ENCODE data around the gene TGFA.

The TGFA gene

GRCh38 chr2:70523996-70524965 lies 29.3 kb downstream of the TGFA start:
- DNase-seq: peak; percentile 64

- no peak for DNase-seq
Measured at GRCh38 chr2:70523672-70523995, 30.0 kb downstream of the TGFA start.

DNA sequence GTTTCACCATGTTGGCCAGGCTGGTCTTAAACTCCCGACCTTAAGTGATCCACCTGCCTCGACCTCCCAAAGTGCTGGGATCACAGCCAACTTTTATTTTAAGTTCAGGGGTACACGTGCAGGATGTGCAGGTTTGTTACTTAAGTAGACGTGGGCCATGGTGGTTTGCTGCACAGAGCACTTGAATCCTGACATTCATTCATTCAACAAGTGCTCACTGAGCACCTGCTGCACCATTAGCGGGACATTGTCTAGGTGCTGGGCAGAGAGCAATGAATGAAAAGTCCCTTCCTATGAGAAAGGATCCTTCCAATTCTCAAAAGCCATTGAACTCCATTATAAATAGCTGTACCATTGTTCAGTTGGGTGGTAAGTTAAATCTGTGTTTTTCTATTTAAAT lies 31.0 kb downstream of the TGFA start:
- DNase-seq: no peak

GRCh38 chr2:70520825-70521224 lies 32.8 kb downstream of the TGFA start:
- no peak for DNase-seq

DNA sequence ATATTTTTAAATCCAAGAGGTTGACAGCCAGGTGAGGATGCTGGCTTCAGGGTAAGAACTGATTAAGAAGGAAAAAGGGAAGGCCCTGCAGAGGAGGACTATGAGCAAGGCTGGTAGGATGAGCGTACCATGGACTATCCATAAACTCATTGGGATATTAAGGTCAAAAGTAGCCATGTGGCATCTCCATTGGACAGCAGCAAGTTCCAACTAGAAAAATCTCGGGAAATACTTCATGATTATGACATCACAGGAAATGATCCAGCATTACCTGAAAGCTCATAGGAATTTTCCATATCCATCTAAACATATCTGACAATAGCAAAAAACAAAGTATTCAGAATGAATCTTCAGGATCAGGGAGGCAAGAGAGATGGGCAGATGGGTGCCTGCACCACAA lies 34.2 kb downstream of the TGFA start:
- no peak for DNase-seq

DNA sequence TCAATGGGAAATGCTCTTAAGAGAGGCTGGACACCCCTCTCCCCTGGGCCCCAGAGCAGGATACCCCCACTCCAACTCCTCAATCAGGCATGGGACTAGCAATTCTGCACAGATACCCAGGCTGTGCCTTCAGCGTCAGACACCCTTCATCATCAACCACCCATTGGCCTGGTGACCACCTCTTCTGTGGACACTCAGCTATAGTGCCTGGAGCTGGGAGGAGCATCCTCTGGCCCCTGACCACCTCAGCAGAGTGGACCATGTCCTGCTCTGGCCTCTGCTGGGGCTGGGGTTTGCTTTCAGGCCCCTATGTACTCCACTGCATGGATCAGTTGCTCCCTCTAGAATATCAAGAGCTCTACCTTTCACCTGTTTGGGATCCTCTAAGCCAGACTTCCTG lies 35.1 kb downstream of the TGFA start:
- DNase-seq: no peak

DNA sequence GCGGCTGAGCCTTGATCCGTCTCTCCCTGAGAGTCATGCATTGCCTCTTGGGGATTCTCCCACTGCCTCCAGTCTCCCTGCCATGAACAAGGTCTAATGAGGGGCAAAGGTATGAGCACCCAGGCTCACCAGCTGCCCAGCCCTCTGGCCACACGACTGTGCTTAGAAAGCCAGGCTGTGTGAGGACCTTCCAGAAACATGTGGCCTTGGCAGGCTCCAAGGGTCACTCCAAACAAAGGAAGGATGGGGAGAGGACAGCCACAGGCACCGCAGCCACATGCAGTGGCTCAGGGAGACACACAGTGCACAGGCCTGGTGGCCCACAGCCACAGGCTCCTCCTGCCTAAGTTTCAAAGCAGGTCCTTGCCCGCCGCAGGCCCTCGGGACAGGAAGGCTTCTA lies 35.8 kb downstream of the TGFA start:
- DNase-seq: no peak

- peak; percentile 95 for DNase-seq
Measured at GRCh38 chr2:70516596-70516995, 37.0 kb downstream of the TGFA start.

GRCh38 chr2:70515938-70516337 lies 37.7 kb downstream of the TGFA start:
- DNase-seq: peak; percentile 93

DNA sequence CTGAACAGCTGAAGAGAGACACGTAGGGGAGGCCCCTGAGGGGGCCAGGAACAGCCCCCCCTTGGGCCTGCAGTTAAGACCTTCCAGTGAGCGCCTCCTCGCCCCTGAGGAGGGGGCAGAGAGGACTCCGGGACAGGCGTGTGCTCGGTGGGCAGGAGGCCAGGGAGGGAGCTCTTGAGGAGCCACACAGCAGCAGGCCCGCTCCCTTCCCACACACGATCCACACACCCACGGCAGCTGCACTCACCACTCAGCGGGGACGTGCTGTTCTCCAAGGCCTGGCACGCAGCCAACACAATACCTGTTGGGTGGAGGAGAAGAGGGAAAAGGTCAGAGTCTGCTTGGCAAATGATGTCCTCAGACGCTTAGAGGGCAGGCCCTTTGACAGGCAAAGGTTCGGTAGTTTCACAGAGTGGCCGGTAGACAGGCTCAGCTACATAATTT lies 39.0 kb downstream of the TGFA start:
- no peak for DNase-seq

GRCh38 chr2:70513738-70514137 lies 39.9 kb downstream of the TGFA start:
- no peak for DNase-seq

DNA sequence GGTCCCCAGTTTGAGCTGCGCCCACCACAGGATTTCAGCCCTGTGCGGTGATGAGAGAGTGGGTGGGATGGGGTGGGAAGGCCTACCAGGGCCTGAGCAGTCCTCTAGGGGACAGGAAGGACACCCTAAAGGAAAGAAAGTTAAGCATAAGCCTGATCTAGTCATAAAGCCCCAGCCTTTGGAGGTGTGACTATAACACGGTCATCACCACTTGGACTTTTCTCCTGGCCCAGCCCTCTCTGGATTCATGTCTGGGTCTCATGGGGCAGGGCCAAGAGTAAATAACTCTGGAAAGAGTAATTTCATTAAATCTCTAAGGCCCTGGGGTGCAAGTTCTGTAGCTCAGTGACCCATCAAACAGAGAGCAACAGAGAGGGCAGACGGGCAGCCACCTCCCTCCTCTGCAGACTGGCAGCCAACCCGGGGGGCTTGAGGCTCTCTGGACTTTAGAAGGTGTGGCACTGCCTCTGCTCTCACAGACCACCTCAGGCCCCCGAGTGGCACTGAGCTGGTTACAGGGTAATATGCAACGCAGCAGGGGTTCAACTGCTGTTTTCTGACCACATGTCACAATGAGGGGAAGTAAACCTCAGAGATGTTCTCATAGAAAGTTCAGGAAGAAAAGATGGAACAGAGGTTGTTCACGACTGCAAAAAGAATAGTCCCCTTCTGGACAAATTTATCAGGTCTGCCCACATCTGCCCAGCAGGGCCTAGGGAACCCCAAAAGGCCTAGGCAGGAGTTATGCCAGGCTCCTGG lies 41.5 kb downstream of the TGFA start:
- DNase-seq: no peak

DNA sequence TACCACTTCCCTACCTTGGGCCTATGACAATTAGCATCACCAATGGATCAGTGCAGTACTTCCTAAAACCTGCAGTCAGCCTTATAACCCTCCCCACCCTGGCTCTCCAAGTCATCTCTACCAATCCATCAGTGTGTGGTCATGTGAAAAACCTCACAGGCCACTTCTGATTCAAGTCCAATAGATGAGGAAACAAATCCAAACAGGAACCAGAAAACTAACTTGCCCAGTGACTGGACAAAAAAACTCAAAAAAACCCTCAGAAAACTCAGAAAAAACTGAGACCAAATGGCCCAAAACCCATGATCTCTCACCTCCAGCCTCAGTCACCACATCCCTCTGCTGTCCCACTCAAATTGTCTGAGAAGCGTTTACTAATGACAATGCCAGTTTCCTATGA lies 43.3 kb downstream of the TGFA start:
- peak; percentile 86 for DNase-seq

GRCh38 chr2:70509565-70509964 lies 44.1 kb downstream of the TGFA start:
- peak; percentile 67 for DNase-seq

DNA sequence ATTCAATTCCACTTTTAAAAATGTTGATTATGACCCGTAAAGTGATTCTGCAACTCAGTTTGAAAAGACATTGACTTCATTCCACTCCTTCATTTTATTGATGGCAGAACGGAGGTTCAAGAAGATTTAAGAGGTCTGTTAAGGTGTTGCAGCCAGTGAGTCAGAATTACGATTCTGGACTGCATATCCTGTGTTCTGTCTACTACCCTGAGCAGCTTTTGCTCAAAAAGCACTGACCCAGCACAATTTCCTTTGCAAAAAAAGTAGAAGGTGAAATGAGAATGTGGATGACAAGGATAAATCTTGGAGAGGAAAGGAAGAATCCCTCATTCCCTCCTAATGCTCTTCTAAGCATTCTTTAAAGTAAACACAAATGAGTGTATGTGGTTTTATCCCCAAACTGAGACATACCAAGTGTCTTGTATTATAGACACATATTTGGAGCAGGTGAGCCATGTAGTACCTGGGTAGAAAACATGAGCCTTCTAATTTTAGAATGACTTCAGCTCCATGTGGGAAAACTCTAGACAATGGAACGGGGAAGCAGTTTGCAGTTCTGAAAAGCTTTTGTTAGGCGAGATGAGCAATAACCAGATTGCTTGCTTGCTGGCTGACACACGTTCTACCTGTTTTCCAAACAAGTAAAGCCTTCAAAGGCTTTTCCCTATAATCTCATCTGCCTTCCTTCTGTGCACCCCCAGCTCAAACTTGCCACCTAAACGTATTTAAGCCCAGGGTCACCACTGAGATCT lies 44.7 kb downstream of the TGFA start:
- no peak for DNase-seq

DNA sequence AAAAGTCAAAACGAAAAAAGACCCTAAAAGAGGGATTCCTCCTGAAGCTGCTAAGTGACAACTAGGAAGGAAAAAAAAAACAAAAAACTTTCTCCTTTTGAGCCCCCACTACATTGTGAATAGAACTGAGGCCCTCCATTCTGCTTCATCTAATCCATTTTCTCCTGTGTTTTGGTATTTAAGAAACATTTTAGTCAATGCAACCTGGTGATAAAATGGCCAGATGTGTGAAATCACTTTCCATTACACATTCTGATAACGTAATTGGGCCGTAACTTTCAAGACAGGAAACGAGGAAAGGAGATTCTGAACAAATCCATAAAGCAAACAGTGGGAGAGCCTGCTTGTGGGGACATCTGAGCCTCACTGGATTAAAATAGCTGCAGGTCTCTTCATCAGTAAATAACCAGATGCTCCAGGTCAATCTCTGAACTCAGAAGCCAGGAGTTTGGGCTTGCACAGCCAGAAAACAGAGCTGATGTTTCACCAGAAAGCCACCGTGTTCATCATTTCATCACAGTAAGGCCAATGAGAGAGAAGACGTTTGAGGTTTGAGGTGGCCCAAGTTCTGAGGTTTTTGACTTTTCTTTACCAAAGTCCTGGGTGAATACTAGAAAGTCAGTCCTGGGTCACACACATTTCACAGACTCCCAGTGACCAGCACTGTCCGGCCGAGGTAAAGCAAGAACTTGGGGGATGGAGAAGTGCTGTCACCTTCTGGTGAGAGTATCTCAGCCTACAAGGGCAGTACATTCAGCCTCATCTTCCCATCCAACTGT lies 47.8 kb downstream of the TGFA start:
- no peak for DNase-seq

GRCh38 chr2:70504750-70505149 lies 48.9 kb downstream of the TGFA start:
- no peak for DNase-seq

- DNase-seq: no peak
Measured at GRCh38 chr2:70503896-70504295, 49.7 kb downstream of the TGFA start.

DNA sequence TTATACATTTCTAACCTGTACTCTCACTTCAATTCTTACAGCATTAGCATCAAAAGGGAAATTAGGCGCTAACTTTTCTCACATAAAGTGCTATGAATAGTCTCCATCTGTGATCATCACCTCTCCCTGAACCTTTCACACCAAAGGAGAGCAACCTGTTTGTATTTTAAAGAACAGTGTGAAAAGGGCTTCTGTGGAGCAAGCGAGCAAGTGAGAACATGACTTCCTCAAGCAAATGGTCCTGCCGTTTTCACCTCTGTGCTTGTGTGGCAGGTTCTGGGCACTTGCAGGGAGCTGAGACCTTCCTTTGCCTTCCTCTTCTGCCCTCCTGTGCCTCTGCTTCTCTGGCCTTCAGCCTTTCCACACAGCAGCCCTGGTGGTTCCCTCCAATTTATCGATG lies 51.9 kb downstream of the TGFA start:
- DNase-seq: no peak

DNA sequence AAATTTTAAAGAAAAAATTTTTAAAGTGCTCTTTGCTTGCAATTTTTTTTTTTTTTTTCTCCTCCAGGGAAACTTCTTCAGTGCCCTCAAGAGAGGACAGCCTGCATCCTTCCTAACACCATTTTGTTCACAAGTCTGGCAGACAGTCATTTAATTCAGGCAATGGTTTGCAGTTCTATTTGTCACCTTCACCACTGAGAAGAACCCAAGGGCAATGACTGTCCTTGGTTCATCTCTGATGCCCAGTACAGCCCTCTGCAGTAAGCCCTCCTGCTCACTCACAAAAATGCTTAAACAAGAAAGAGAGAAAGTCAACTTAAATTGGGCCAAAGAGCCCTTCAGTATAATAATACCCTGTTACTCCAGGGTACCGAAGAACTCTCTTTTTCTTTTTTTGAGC lies 52.4 kb downstream of the TGFA start:
- DNase-seq: no peak

DNA sequence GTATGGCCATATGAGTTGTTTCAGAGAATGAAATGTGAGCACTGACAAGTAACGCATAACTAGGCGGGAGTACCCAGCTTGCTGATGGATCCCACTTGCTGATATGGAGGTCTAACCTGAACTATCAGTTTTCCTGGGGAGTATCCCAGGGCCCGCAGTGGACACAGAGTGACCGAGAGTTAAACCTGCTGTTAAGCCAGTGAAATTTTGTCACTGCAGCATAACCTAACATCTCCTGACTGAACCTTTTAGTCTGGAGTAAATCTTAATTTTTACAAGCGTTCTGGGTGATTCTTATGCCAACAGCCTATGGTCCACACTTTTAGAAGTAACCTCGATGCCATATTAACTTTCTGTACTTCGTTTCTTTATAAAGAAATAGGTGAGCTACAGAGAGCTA lies 54.4 kb downstream of the TGFA start:
- no peak for DNase-seq

DNA sequence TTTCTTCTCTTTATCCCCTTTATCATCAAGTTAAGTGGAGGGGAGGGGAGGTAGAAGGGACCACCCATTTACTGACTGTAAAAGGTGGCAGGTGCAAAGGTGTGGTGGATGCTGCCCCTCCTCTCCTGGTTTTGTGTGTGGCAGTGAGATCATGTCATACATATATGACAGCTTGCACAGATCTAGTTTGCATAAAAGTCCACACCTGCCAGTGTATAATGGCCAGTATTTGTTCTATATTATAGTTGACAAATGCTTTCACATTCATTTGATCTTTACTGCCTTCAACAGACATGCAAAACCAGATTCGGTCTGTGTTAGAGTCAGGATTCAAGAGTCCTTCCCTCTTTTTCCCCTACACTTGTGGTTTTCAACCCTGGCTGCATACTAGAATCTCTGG lies 55.1 kb downstream of the TGFA start:
- DNase-seq: no peak

GRCh38 chr2:70498054-70498453 lies 55.6 kb downstream of the TGFA start:
- peak; percentile 21 for DNase-seq

Measured in suppressor macrophage treated with lipopolysaccharide for 4 hours (primary cell).